Fibroblast of lung (primary cell): ENCODE measurements around the gene KLRF2.

ENCODE experiments used
- EZH2 ChIP-seq: IDR thresholded peaks from 2 replicates; pipeline ENCODE4 v1.5.1; 2012; ENCODE audit warnings: low read length, control low read depth, mild to moderate bottlenecking; ENCODE audit errors: missing control alignments
- TF ChIP-seq, protein P1 (sequence below), 2 donors: IDR thresholded peaks in 1 of 2; conservative IDR thresholded peaks in 1 of 2; 1 replicate in 1 of 2; 2 replicates in 1 of 2; pipeline ENCODE4 v1.5.1; 2011 to 2012; ENCODE audit warnings: low read length in 2 of 2, control low read depth in 1 of 2, inconsistent platforms in 1 of 2, low read depth in 1 of 2, mild to moderate bottlenecking in 1 of 2

DNA sequence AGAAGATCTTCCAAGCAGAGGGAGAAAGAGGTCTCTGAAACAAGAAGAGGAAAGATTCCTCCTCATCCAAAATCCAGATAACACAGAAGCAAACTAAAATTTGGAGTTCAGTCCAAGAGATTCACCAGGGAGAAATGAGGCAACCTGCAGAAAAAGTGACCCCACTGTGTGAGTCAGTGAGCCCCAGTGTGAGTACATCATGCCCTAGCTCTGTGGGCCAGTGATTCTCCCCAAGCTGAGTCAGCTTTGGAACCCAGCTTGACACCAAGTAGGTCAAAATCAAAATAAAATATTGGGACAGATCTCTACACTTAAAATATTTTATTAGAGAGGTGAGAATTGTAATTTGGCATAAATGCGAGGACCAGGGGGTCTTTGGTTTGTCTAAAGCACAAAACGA is 29.4 kb upstream of the KLRF2 start:
- TF ChIP-seq, protein P1, sequence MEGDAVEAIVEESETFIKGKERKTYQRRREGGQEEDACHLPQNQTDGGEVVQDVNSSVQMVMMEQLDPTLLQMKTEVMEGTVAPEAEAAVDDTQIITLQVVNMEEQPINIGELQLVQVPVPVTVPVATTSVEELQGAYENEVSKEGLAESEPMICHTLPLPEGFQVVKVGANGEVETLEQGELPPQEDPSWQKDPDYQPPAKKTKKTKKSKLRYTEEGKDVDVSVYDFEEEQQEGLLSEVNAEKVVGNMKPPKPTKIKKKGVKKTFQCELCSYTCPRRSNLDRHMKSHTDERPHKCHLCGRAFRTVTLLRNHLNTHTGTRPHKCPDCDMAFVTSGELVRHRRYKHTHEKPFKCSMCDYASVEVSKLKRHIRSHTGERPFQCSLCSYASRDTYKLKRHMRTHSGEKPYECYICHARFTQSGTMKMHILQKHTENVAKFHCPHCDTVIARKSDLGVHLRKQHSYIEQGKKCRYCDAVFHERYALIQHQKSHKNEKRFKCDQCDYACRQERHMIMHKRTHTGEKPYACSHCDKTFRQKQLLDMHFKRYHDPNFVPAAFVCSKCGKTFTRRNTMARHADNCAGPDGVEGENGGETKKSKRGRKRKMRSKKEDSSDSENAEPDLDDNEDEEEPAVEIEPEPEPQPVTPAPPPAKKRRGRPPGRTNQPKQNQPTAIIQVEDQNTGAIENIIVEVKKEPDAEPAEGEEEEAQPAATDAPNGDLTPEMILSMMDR (conservative IDR thresholded peaks at IDR 0.05 in 1 of 2, IDR thresholded peaks at IDR 0.05 in 1 of 2; ENCODE audit: low read depth in 1 of 2, low read length in 2 of 2): no peak
- TF ChIP-seq EZH2: no peak
